ENCODE data around the gene FAM236B.
"Not testable (repeated sequence)": the region's sequence is repeated elsewhere in the genome, so short reads cannot be mapped to it uniquely, and the experiment has no call there.

DNA sequence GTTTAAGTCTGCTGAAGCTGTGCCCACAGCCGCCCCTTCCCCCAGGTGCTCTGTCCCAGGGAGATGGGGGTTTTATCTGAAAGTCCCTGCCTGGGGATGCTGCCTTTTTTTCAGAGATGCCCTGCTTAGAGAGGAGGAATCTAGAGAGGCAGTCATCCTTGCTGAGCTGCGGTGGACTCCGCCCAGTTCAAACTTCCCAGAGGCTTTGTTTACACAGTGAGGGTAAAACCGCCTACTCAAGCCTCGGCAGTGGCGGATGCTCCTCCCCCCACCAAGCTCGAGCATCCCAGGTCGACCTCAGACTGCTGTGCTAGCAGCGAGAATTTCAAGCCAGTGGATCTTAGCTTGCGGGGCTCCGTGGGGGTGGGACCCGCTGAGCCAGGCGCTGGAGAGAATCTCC is 48.2 kb upstream of the FAM236B start:
- TF ChIP-seq, protein P1, sequence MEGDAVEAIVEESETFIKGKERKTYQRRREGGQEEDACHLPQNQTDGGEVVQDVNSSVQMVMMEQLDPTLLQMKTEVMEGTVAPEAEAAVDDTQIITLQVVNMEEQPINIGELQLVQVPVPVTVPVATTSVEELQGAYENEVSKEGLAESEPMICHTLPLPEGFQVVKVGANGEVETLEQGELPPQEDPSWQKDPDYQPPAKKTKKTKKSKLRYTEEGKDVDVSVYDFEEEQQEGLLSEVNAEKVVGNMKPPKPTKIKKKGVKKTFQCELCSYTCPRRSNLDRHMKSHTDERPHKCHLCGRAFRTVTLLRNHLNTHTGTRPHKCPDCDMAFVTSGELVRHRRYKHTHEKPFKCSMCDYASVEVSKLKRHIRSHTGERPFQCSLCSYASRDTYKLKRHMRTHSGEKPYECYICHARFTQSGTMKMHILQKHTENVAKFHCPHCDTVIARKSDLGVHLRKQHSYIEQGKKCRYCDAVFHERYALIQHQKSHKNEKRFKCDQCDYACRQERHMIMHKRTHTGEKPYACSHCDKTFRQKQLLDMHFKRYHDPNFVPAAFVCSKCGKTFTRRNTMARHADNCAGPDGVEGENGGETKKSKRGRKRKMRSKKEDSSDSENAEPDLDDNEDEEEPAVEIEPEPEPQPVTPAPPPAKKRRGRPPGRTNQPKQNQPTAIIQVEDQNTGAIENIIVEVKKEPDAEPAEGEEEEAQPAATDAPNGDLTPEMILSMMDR (IDR thresholded peaks at IDR 0.05; ENCODE audit: insufficient read depth, low read length), result not testable (repeated sequence)
- not testable (repeated sequence) for TF ChIP-seq GABPA (IDR thresholded peaks at IDR 0.05; ENCODE audit: low read depth)
